ENCODE data around the gene SCRT2. TPM values are rescaled to one million over a fixed set of nuclear protein-coding genes. Genes with fewer than 3 reads are reported as not detected.

The SCRT2 gene
- total and polyA plus RNA-seq, 10 donors = 0.09 TPM; not detected in 9

DNA sequence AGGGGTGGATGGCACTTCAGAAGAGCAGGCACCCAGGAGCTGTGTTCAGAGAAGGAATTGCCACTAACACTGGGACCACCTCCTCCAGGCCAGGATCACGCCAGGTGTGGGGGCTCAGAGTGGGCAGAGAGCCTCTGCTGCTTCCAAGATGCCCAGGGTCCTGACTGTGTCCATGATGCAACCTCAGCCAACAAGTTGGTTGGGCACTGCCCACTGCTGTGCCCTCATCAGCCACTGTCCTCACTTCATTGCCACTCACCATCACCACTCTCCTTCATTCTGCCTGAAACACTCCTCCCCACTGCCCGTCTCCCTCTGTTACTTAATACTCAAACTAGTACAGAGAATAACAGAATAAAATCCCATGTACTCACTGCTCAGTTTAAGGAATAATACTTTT lies 49.0 kb downstream of the SCRT2 start:
- 75 to 92% (median 82%) methylated on average over 2 of the region's 2 CpGs for WGBS, 5 donors
- H3K4me3 ChIP-seq = no peak overlapping the region
- intact Hi-C loops (cut with DNase I; ENCODE audit: low total_unique reads) = no loop called here
- no peak overlapping the region for H3K27ac ChIP-seq
- H3K9me3 ChIP-seq = peaks cover 0 to 6% (median 0%) of the 10 kb centered on the region in 8 donors
- DNase-seq = no peak
- no peaks in the 10 kb centered on the region for H3K36me3 ChIP-seq
- H3K27me3 ChIP-seq (replicated peaks in 1 of 7) = peaks cover 0 to 29% (median 0%) of the 10 kb centered on the region in 7 donors
- H3K4me1 ChIP-seq = no peaks in the 10 kb centered on the region
- TF ChIP-seq POLR2A (IDR thresholded peaks at IDR 0.05) (no peak), POLR2AphosphoS5 (IDR thresholded peaks at IDR 0.05) (no peak)
- TF ChIP-seq, protein P1, sequence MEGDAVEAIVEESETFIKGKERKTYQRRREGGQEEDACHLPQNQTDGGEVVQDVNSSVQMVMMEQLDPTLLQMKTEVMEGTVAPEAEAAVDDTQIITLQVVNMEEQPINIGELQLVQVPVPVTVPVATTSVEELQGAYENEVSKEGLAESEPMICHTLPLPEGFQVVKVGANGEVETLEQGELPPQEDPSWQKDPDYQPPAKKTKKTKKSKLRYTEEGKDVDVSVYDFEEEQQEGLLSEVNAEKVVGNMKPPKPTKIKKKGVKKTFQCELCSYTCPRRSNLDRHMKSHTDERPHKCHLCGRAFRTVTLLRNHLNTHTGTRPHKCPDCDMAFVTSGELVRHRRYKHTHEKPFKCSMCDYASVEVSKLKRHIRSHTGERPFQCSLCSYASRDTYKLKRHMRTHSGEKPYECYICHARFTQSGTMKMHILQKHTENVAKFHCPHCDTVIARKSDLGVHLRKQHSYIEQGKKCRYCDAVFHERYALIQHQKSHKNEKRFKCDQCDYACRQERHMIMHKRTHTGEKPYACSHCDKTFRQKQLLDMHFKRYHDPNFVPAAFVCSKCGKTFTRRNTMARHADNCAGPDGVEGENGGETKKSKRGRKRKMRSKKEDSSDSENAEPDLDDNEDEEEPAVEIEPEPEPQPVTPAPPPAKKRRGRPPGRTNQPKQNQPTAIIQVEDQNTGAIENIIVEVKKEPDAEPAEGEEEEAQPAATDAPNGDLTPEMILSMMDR (IDR thresholded peaks at IDR 0.05 in 8 of 11, conservative IDR thresholded peaks at IDR 0.05 in 3 of 11) = no peak

DNA sequence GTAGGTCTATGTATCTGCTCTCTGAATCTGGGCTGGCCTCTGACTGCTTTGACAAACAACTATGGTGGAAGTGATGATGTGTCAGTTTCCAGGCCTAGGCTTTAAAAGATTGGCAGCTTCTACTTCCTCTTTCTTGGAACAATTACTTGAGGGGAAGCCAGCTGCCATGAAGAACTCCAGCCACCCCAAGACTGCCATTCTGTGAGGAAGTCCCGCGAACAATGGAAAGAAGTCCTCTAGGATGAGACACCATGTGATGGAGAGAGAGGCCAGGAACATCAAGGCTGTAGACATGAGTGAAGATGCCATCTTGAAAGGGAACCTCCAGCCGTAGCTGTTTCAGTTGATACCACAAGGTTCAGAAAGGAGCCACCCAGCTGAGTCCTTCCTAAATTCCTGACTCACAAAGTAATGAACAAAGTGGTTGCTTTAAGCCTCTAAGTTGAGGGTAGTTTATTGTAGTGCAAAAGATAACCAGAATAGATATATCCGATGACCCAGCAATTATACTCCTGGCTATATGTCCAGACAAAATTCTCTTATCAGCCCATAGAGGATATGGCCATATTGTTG lies 50.2 kb downstream of the SCRT2 start:
- Histone ChIP-seq H3K27ac (no peak overlapping the region), H3K4me3 (no peak overlapping the region), H3K36me3 (no peaks in the 10 kb centered on the region), H3K27me3 (replicated peaks in 1 of 7) (peaks cover 0 to 40% (median 0%) of the 10 kb centered on the region in 7 donors), H3K9me3 (peaks cover 0 to 6% (median 0%) of the 10 kb centered on the region in 8 donors), H3K4me1 (no peaks in the 10 kb centered on the region)
- no peak for TF ChIP-seq POLR2AphosphoS5 (IDR thresholded peaks at IDR 0.05)
- no peak for DNase-seq
- intact Hi-C loops (cut with DNase I; ENCODE audit: low total_unique reads) = no loop called here
- WGBS, 5 donors = 76 to 87% (median 83%) methylated on average over 4 of the region's 4 CpGs

DNA sequence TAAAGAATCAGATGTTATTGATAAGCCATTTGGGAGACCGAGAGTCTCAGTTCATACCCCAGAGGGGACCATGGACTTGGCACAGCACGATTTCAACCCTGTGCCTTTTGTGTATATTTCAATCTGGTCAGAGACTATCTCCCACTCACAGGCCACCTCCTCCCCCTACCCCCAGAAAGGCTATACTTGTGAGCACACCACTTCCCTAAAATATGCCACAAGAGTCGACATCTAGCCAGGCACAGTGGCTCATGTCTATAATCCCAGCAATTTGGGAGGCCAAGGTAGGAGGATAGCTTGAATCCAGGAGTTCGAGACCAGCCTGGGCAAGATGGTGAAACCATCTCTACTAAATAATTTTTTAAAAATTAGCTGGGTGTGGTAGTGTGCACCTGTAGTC lies 51.9 kb downstream of the SCRT2 start:
- 51 to 56% (median 53%) methylated on average over 4 of the region's 4 CpGs for WGBS, 5 donors
- H3K4me3 ChIP-seq = no peak overlapping the region
- H3K27ac ChIP-seq = no peak overlapping the region
- H3K9me3 ChIP-seq = peaks cover 0 to 6% (median 0%) of the 10 kb centered on the region in 8 donors
- no peaks in the 10 kb centered on the region for H3K36me3 ChIP-seq
- H3K27me3 ChIP-seq (replicated peaks in 1 of 7) = peaks cover 0 to 47% (median 0%) of the 10 kb centered on the region in 7 donors
- DNase-seq = no peak
- TF ChIP-seq POLR2AphosphoS5 (IDR thresholded peaks at IDR 0.05) (no peak), POLR2A (IDR thresholded peaks at IDR 0.05) (no peak)
- TF ChIP-seq, protein P1 (IDR thresholded peaks at IDR 0.05 in 8 of 11, conservative IDR thresholded peaks at IDR 0.05 in 3 of 11) = no peak
- no peaks in the 10 kb centered on the region for H3K4me1 ChIP-seq
- intact Hi-C loops (cut with DNase I; ENCODE audit: low total_unique reads) = no loop called here

DNA sequence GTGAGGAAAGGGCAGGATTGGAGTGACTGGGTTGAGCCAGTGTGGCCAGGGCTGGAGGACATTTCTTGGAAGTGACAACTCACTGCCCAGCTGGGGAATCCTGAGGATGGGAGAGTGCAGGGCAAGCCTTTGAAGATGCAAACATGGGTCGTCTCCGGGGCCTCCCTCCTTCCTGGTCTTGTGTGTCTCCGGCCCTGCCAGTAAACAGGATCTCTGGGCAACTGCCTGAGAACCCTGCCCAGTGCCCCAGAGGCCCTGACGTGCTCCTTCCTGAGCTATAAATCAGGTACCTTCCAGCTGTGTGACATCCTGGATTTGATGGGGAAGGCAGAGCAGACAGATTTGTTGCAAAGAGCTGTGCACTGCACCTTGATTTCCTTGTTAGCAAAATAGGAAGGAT lies 52.6 kb downstream of the SCRT2 start:
- 3 to 19% (median 13%) methylated on average over 4 of the region's 4 CpGs for WGBS, 5 donors
- Histone ChIP-seq H3K27me3 (replicated peaks in 1 of 7) (peaks cover 0 to 54% (median 0%) of the 10 kb centered on the region in 7 donors), H3K9me3 (peaks cover 0 to 12% (median 1%) of the 10 kb centered on the region in 8 donors), H3K36me3 (no peaks in the 10 kb centered on the region), H3K4me1 (no peaks in the 10 kb centered on the region), H3K4me3 (no peak overlapping the region), H3K27ac (no peak overlapping the region)
- intact Hi-C loops (cut with DNase I; ENCODE audit: low total_unique reads) = no loop called here
- TF ChIP-seq POLR2A (IDR thresholded peaks at IDR 0.05) = no peak
- DNase-seq = no peak

DNA sequence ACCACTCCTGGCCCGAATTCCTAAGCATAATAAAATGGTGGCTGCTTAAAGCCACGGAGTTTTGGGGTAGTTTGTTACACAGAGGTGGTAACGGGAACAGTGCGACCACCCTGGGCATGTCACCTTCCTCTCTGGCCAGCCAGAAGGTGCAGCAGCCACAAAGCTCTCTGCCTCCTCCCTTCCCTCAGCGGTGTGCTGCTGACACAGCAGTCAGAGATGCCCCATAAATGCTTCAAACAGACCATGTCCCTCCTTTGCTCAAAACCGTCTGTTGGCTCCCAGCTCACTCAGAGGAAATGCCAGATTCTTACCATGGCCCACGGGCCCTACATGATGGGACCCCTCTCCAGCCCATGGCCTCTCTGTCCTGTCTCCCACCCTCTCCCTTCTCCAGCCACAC lies 53.4 kb downstream of the SCRT2 start:
- Histone ChIP-seq H3K9me3 (peaks cover 0 to 20% (median 5%) of the 10 kb centered on the region in 8 donors), H3K4me3 (no peak overlapping the region), H3K36me3 (no peaks in the 10 kb centered on the region), H3K4me1 (no peaks in the 10 kb centered on the region), H3K27me3 (replicated peaks in 1 of 7) (peaks cover 0 to 61% (median 0%) of the 10 kb centered on the region in 7 donors), H3K27ac (no peak overlapping the region)
- intact Hi-C loops (cut with DNase I; ENCODE audit: low total_unique reads) = no loop called here
- TF ChIP-seq, protein P1 (IDR thresholded peaks at IDR 0.05 in 8 of 11, conservative IDR thresholded peaks at IDR 0.05 in 3 of 11) = no peak
- no peak for TF ChIP-seq POLR2AphosphoS5 (IDR thresholded peaks at IDR 0.05)
- TF ChIP-seq POLR2A (IDR thresholded peaks at IDR 0.05) = no peak
- no peak for DNase-seq
- 59 to 79% (median 66%) methylated on average over 7 of the region's 7 CpGs for WGBS, 5 donors

Data from spleen (tissue), 11 donors.